Smooth muscle cell (in vitro differentiated cells): ENCODE results near the gene IGFL2. TPM values are rescaled to one million over a fixed set of nuclear protein-coding genes. Genes with fewer than 3 reads are reported as not detected.
"Not testable (repeated sequence)": the region's sequence is repeated elsewhere in the genome, so short reads cannot be mapped to it uniquely, and the experiment has no call there.

Source experiments
- DNase-seq: peaks from one replicate; lab custom pipeline; 2025; ENCODE audit not compliant: unreplicated experiment; lab: John Stamatoyannopoulos, UW
- H2AFZ ChIP-seq: fragments of 200-600 bp; sonication (generic); 2 replicates; pipeline ENCODE4 v1.6.0; 2016; ENCODE audit warnings: antibody characterized with exemption, low read depth, mild to moderate bottlenecking
- H3F3A ChIP-seq: fragments of 200-600 bp; sonication (generic); 2 replicates; pipeline ENCODE4 v1.6.0; 2017; ENCODE audit warnings: antibody characterized with exemption, low read depth
- H3K27ac ChIP-seq: fragments of 200-600 bp; sonication (generic); 2 replicates; pipeline ENCODE4 v1.5.1; 2016; ENCODE audit warnings: low read depth, mild to moderate bottlenecking
- H3K27me3 ChIP-seq: fragments of 200-600 bp; sonication (generic); 2 replicates; pipeline ENCODE4 v1.6.1; 2016; ENCODE audit warnings: low read depth, mild to moderate bottlenecking
- H3K36me3 ChIP-seq: fragments of 200-600 bp; sonication (generic); 2 replicates; pipeline ENCODE4 v1.5.1; 2016; ENCODE audit warnings: low read depth
- H3K4me1 ChIP-seq: fragments of 200-600 bp; sonication (generic); 2 replicates; pipeline ENCODE4 v1.5.1; 2016; ENCODE audit warnings: low read depth
- H3K4me2 ChIP-seq: fragments of 200-600 bp; sonication (generic); 2 replicates; pipeline ENCODE4 v1.6.0; 2016; ENCODE audit warnings: mild to moderate bottlenecking
- H3K4me3 ChIP-seq: fragments of 200-600 bp; sonication (generic); 2 replicates; pipeline ENCODE4 v1.5.1; 2016; ENCODE audit warnings: mild to moderate bottlenecking
- H3K79me2 ChIP-seq: fragments of 200-600 bp; sonication (generic); 2 replicates; pipeline ENCODE4 v1.6.0; 2016; ENCODE audit warnings: low read depth, mild to moderate bottlenecking
- H3K9ac ChIP-seq: fragments of 200-600 bp; sonication (generic); 2 replicates; pipeline ENCODE4 v1.6.0; 2016; ENCODE audit warnings: low read depth
- H3K9me3 ChIP-seq: fragments of 200-600 bp; sonication (generic); replicated peaks from 2 replicates; pipeline ENCODE4 v1.5.1; 2016; ENCODE audit warnings: low read depth
- H4K20me1 ChIP-seq: fragments of 200-600 bp; sonication (generic); 2 replicates; pipeline ENCODE4 v1.6.0; 2016; ENCODE audit warnings: low read depth
- CTCF ChIP-seq: fragments of 200-600 bp; sonication (generic); IDR thresholded peaks from 2 replicates; pipeline ENCODE4 v1.5.1; 2017; ENCODE audit warnings: borderline replicate concordance, mild to moderate bottlenecking, antibody characterized with exemption; ENCODE audit not compliant: insufficient read depth, poor library complexity, severe bottlenecking
- WGBS: methylation state at CpG from one replicate; pipeline ENCODE4 v1.1.7; 2016; ENCODE audit warnings: low lambda C conversion rate; 5-methylcytosine and 5-hydroxymethylcytosine counted together
- polyA plus RNA-seq: library from polyadenylated mRNA; unstranded; fragments of >200 nt; fragmentation: Nextera tagmentation; extraction: Ambion mirVana; gene quantifications from 2 replicates; pipeline ENCODE4 v1.2.1, GENCODE V29; 2016
- total RNA-seq: library from RNA; depleted of rRNA; stranded (reverse); fragments of >200 nt; gene quantifications from 2 replicates; pipeline ENCODE4 v1.2.3, GENCODE V29; 2014

The IGFL2 gene
- total and polyA plus RNA-seq, 2 experiments from 2014 or later: 126 to 164 TPM

GRCh38 chr19:46192992-46193650 is 45.1 kb downstream of the IGFL2 start:
- peaks cover 10% of the 10 kb centered on the region for H3K27me3 ChIP-seq
- peak overlapping the region; percentile 92 for H3K27ac ChIP-seq
- H3K79me2 ChIP-seq: no peaks in the 10 kb centered on the region
- no peak for TF ChIP-seq CTCF
- H3K4me3 ChIP-seq: no peak overlapping the region
- DNase-seq: peak; percentile 18
- H4K20me1 ChIP-seq: no peaks in the 10 kb centered on the region
- peak overlapping the region; percentile 80 for H3K9ac ChIP-seq
- H3K4me2 ChIP-seq: peak overlapping the region; percentile 79
- no peaks in the 10 kb centered on the region for H3K36me3 ChIP-seq
- 7% methylated on average over 11 of the region's 11 CpGs for WGBS
- H2AFZ ChIP-seq: no peak overlapping the region
- H3F3A ChIP-seq: no peaks in the 10 kb centered on the region
- H3K9me3 ChIP-seq: no peaks in the 10 kb centered on the region
- peaks cover 6% of the 10 kb centered on the region for H3K4me1 ChIP-seq

GRCh38 chr19:46193678-46194077 is 45.6 kb downstream of the IGFL2 start:
- Histone ChIP-seq H3K27ac (peak overlapping the region; percentile 92), H3K4me2 (peak overlapping the region; percentile 79), H3K79me2 (no peaks in the 10 kb centered on the region), H3K4me1 (peaks cover 6% of the 10 kb centered on the region), H3K4me3 (no peak overlapping the region), H3K9me3 (no peaks in the 10 kb centered on the region), H3K27me3 (peaks cover 10% of the 10 kb centered on the region), H4K20me1 (no peaks in the 10 kb centered on the region), H3K9ac (peak overlapping the region; percentile 46), H2AFZ (no peak overlapping the region), H3F3A (no peaks in the 10 kb centered on the region), H3K36me3 (no peaks in the 10 kb centered on the region)
- DNase-seq: no peak
- 78% methylated on average over 4 of the region's 4 CpGs for WGBS
- TF ChIP-seq CTCF: no peak

- Histone ChIP-seq H3K4me3 (no peak overlapping the region), H3K4me2 (no peak overlapping the region), H4K20me1 (no peaks in the 10 kb centered on the region), H2AFZ (no peak overlapping the region), H3K9ac (no peak overlapping the region), H3K27me3 (peaks cover 15% of the 10 kb centered on the region), H3K36me3 (no peaks in the 10 kb centered on the region), H3F3A (no peaks in the 10 kb centered on the region), H3K27ac (no peak overlapping the region), H3K4me1 (peaks cover 6% of the 10 kb centered on the region), H3K9me3 (no peaks in the 10 kb centered on the region), H3K79me2 (no peaks in the 10 kb centered on the region)
- WGBS: 96% methylated on average over 3 of the region's 3 CpGs
- no peak for TF ChIP-seq CTCF
- DNase-seq: no peak
Measured at GRCh38 chr19:46195104-46195503, 47.1 kb downstream of the IGFL2 start.

GRCh38 chr19:46195919-46196318 is 47.9 kb downstream of the IGFL2 start:
- H3K9ac ChIP-seq, H3K27ac ChIP-seq, H3K36me3 ChIP-seq, H3F3A ChIP-seq, H3K4me2 ChIP-seq, H4K20me1 ChIP-seq, H3K4me3 ChIP-seq, H2AFZ ChIP-seq, H3K9me3 ChIP-seq, DNase-seq, H3K4me1 ChIP-seq, H3K79me2 ChIP-seq: not testable (repeated sequence)
- peaks cover 15% of the 10 kb centered on the region for H3K27me3 ChIP-seq
- 94% methylated on average over 7 of the region's 7 CpGs for WGBS
